ENCODE results near the gene EMX1. TPM values are rescaled to one million over a fixed set of nuclear protein-coding genes. Genes with fewer than 3 reads are reported as not detected.
A peak's percentile ranks its signal among the peaks of the same experiment; 100 is the strongest.

The EMX1 gene
- total RNA-seq, 4 donors from 2014 or later: 0.26 TPM; not detected in 3

- WGBS, 2 donors: 19 to 21% methylated on average over 26 of the region's 26 CpGs
- no peak overlapping the region for H3K4me3 ChIP-seq (ENCODE audit: low read depth, poor library complexity, severe bottlenecking)
- DNase-seq (ENCODE audit: low spot score in 2 of 2): peak in 1 of 2 donors; percentile 77
- TF ChIP-seq CTCF (IDR thresholded peaks at IDR 0.05) (no peak), POLR2A (IDR thresholded peaks at IDR 0.05) (no peak)
- intact Hi-C loops (cut with DNase I; ENCODE audit: low total_unique reads): no loop called here
Observed at GRCh38 chr2:72925328-72925943, 8.1 kb downstream of the EMX1 start.

GRCh38 chr2:72926368-72926767 lies 9.0 kb downstream of the EMX1 start:
- no peak for DNase-seq (ENCODE audit: low spot score in 2 of 2)
- no peak for TF ChIP-seq CTCF (IDR thresholded peaks at IDR 0.05)
- TF ChIP-seq POLR2A (IDR thresholded peaks at IDR 0.05): no peak
- 41 to 48% methylated on average over 4 of the region's 4 CpGs for WGBS, 2 donors
- intact Hi-C loops (cut with DNase I; ENCODE audit: low total_unique reads): no loop called here
- H3K4me3 ChIP-seq (ENCODE audit: low read depth, poor library complexity, severe bottlenecking): no peak overlapping the region

GRCh38 chr2:72926811-72927465 lies 9.6 kb downstream of the EMX1 start:
- WGBS, 2 donors: 75 to 77% methylated on average over 6 of the region's 6 CpGs
- DNase-seq (ENCODE audit: low spot score in 2 of 2): no peak
- H3K4me3 ChIP-seq (ENCODE audit: low read depth, poor library complexity, severe bottlenecking): no peak overlapping the region
- TF ChIP-seq POLR2A (IDR thresholded peaks at IDR 0.05): no peak
- no peak for TF ChIP-seq CTCF (IDR thresholded peaks at IDR 0.05)
- intact Hi-C loops (cut with DNase I; ENCODE audit: low total_unique reads): no loop called here

- intact Hi-C loops (cut with DNase I; ENCODE audit: low total_unique reads): no loop called here
Observed at GRCh38 chr2:72927619-72928550, 10.6 kb downstream of the EMX1 start.

GRCh38 chr2:72929010-72929409 lies 11.7 kb downstream of the EMX1 start:
- WGBS, 2 donors: 88 to 96% methylated on average over 1 of the region's 1 CpG
- no peak for TF ChIP-seq POLR2A (IDR thresholded peaks at IDR 0.05)
- no peak for TF ChIP-seq CTCF (IDR thresholded peaks at IDR 0.05)
- intact Hi-C loops (cut with DNase I; ENCODE audit: low total_unique reads): no loop called here
- DNase-seq (ENCODE audit: low spot score in 2 of 2): peak in 1 of 2 donors; percentile 40
- H3K4me3 ChIP-seq (ENCODE audit: low read depth, poor library complexity, severe bottlenecking): no peak overlapping the region

More at GRCh38 chr2:72927619-72928550, 10.6 kb downstream of the EMX1 start:
- WGBS, 2 donors: 84 to 90% methylated on average over 8 of the region's 8 CpGs
- H3K4me3 ChIP-seq (ENCODE audit: low read depth, poor library complexity, severe bottlenecking): no peak overlapping the region
- peak in 1 of 2 donors; percentile 77 for DNase-seq (ENCODE audit: low spot score in 2 of 2)
- TF ChIP-seq POLR2A (IDR thresholded peaks at IDR 0.05) (no peak), CTCF (IDR thresholded peaks at IDR 0.05) (no peak)

All from lower leg skin (tissue), 4 donors.